IgD-negative memory B cell (primary cell): ENCODE data around the gene MRPS16. TPM values are rescaled to one million over a fixed set of nuclear protein-coding genes. Genes with fewer than 3 reads are reported as not detected.
A peak's percentile ranks its signal among the peaks of the same experiment; 100 is the strongest.

Experiments used
- H3K27ac Mint-ChIP-seq, 3 donors: one replicate each; pipeline ENCODE4 v1.8.0; 2020 to 2022; ENCODE audit warnings: mild to moderate bottlenecking in 3 of 3, mixed read lengths in 3 of 3, moderate library complexity in 1 of 3
- H3K27me3 Mint-ChIP-seq: one replicate; pipeline ENCODE4 v1.8.0; 2021; ENCODE audit warnings: mixed read lengths
- H3K36me3 Mint-ChIP-seq: one replicate; pipeline ENCODE4 v1.8.0; 2020; ENCODE audit warnings: mild to moderate bottlenecking, mixed read lengths
- H3K4me1 Mint-ChIP-seq, 3 donors: one replicate each; pipeline ENCODE4 v1.8.0; 2020 to 2022; ENCODE audit warnings: mixed read lengths in 3 of 3, mild to moderate bottlenecking in 1 of 3
- H3K4me3 Mint-ChIP-seq, 4 donors: one replicate each; pipeline ENCODE4 v1.8.0; 2020 to 2022; ENCODE audit warnings: mild to moderate bottlenecking in 4 of 4, mixed read lengths in 4 of 4, moderate library complexity in 3 of 4
- H3K9me3 Mint-ChIP-seq, 3 donors: one replicate each; pipeline ENCODE4 v1.8.0; 2020 to 2021; ENCODE audit warnings: mixed read lengths in 3 of 3, mild to moderate bottlenecking in 1 of 3
- polyA plus RNA-seq: library from polyadenylated mRNA; unstranded; fragments of 300-500 nt; fragmentation: Illumina TruSeq; gene quantifications from one replicate; pipeline ENCODE4 v1.2.3, GENCODE V29; 2021

The MRPS16 gene
- polyA plus RNA-seq, 1 donor from 2014 or later: 119 TPM

DNA sequence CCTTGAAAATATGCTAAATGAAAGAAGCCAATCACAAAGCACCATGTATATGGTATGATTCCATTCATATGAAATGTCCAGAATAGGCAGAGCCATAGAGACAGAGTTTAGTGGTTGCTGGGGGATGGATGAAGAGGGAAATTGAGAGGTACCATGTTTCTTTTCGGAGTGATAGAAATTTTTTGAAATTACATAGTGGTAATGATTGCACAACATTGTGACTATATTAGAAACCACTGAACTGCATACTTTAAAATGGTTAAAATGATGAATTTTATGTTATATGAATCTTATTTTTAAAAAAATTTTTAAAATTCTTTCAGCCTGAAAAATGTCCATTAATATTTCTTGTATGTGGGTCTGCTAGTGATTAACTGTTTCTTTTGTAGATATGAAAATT, 31.5 kb downstream of the MRPS16 start:
- H3K36me3 Mint-ChIP-seq: peaks cover 19% of the 10 kb centered on the region
- H3K4me1 Mint-ChIP-seq: no peaks in the 10 kb centered on the region
- no peak overlapping the region for H3K27ac Mint-ChIP-seq
- no peaks in the 10 kb centered on the region for H3K9me3 Mint-ChIP-seq
- H3K4me3 Mint-ChIP-seq: no peak overlapping the region
- no peaks in the 10 kb centered on the region for H3K27me3 Mint-ChIP-seq

DNA sequence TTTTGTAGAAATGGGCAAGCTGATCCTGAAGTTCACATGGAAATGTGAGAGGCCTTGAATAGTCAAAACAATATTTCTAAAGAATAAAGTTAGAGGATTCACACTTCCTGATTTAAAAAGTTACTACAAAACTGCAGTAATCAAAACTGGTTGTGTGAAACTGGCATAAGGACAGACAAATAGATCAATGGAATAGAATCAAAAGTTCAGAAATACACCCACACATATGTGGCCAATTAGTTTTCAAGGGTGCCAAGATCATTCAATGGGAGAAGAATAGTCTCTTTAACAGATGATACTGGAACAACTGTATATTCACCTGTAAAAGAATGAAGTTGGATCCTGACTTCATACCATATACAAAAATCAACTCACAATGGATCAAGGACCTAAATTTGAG, 33.1 kb downstream of the MRPS16 start:
- Mint-ChIP-seq H3K27ac (peak overlapping the region in 1 of 3 donors; percentile 60), H3K36me3 (peaks cover 26% of the 10 kb centered on the region), H3K27me3 (no peaks in the 10 kb centered on the region), H3K4me3 (no peak overlapping the region), H3K4me1 (peaks cover 0 to 3% (median 0%) of the 10 kb centered on the region in 3 donors), H3K9me3 (no peaks in the 10 kb centered on the region)

DNA sequence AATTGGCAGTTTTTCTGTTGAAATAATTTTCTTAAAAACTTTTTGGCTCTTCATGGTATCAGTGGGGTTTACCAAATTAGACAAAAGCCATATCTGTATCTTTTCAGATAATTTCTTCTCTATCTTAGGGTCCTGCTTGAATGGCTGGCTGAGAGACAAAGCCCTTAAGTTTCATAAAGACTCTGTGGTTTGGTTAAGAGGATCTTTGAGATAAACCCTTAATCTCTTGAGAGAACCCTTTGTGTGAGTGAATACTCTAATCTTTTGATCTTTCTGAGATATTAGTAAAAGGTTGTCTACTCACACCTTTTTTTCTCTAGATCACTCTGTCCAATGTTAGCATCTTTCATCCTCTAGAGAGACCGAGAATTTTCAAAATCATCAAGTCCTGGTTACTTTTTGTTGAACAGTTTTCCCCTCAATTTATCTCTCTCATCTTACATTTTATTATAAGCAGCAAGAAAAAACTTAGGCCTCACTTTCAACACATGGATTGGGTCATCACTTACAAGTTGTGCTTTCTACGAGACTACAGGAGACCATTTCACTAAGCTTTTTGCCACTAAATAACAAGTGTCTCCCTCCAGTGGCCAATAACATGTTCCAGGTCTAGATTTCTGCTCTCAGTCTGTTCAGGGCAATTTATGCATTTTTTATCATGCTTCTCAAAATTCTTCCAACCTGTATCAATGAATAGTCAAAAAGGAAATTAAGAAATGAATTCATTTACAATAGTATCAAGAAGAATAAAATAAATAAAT, 33.8 kb downstream of the MRPS16 start:
- peaks cover 29% of the 10 kb centered on the region for H3K36me3 Mint-ChIP-seq
- no peaks in the 10 kb centered on the region for H3K9me3 Mint-ChIP-seq
- H3K4me3 Mint-ChIP-seq: no peak overlapping the region
- H3K27me3 Mint-ChIP-seq: no peaks in the 10 kb centered on the region
- peaks cover 0 to 4% (median 0%) of the 10 kb centered on the region in 3 donors for H3K4me1 Mint-ChIP-seq
- no peak overlapping the region for H3K27ac Mint-ChIP-seq

DNA sequence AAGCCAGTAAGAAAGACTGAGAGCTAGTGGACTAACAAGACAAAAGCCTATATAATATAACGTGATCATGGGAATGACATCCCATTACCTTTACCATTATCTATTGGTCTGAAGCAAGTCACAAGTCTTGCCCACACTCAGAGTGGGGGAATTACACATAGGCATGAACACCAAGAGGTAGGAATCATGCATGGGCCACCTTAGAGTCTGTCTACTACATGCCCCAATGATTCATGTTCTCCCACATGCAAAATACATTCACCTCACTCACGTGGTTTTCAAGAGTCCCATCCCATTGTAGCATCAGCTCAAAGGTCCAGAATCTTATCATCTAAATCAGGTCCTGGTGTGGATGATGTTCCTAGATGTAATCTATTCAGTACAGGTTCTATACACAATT, 34.8 kb downstream of the MRPS16 start:
- H3K4me1 Mint-ChIP-seq: peaks cover 0 to 4% (median 1%) of the 10 kb centered on the region in 3 donors

DNA sequence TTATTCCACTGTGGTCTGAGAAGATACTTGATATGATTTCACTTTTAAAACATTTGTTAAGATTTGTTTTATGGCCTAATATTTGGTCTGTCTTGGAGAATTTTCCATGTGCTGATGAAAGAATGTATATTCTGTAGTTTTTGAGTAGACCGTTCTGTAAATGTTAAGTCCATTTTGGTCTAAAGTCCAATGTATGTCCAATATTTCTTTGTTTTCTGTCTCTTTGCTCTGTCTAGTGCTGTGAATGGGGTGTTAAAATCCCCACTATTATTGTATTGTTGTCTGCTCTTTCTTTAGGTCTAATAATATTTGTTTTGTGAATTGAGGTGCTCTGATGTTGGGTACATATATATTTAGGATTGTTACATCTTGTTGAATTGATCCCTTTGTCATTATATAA, 36.7 kb downstream of the MRPS16 start:
- H3K9me3 Mint-ChIP-seq: peaks cover 0 to 1% (median 0%) of the 10 kb centered on the region in 3 donors
- peaks cover 40% of the 10 kb centered on the region for H3K36me3 Mint-ChIP-seq

More for the DNA sequence above, 34.8 kb downstream of the MRPS16 start:
- H3K9me3 Mint-ChIP-seq: peaks cover 0 to 1% (median 0%) of the 10 kb centered on the region in 3 donors
- H3K27me3 Mint-ChIP-seq: no peaks in the 10 kb centered on the region
- peaks cover 33% of the 10 kb centered on the region for H3K36me3 Mint-ChIP-seq
- H3K4me3 Mint-ChIP-seq: no peak overlapping the region
- no peak overlapping the region for H3K27ac Mint-ChIP-seq

DNA sequence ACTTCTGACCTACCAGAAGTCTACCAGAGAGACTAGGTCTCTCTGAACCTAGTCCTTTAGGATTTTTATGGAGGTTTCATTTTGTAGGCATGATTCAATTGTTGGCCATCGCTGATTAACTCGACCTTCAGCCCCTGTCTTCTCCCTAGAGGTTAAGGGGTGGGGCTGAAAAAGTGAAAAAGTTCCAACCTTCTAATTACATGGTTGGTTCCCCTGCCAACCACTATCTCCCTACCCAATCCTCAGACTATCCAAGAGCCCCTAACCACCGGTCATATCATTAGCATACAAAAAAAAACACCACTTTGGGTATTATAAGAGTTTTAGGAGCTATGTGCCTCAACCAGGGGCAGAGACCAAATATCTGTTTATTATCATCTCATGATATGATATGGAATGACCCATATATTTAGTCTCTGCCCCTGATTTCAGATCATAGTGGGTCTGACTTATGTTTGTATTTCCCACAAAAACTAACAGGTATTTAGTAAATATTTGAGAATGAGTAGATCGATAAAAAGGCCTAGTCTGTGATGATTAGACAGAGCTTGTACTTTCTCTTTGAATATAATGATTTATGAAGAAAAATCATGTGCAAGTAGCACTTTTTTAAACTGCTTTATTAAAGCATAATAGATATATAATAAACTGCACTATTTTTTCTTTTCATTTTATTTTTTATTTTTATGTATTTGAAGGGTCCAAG, 41.2 kb downstream of the MRPS16 start:
- no peak overlapping the region for H3K27ac Mint-ChIP-seq
- peaks cover 25% of the 10 kb centered on the region for H3K36me3 Mint-ChIP-seq
- H3K9me3 Mint-ChIP-seq: peaks cover 0 to 1% (median 0%) of the 10 kb centered on the region in 3 donors
- no peak overlapping the region for H3K4me3 Mint-ChIP-seq
- H3K4me1 Mint-ChIP-seq: peaks cover 0 to 4% (median 2%) of the 10 kb centered on the region in 3 donors
- no peaks in the 10 kb centered on the region for H3K27me3 Mint-ChIP-seq

More for the DNA sequence above, 36.7 kb downstream of the MRPS16 start:
- Mint-ChIP-seq H3K4me1 (peaks cover 0 to 4% (median 2%) of the 10 kb centered on the region in 3 donors), H3K27ac (no peak overlapping the region), H3K4me3 (peak overlapping the region in 1 of 4 donors; percentile 42), H3K27me3 (no peaks in the 10 kb centered on the region)

DNA sequence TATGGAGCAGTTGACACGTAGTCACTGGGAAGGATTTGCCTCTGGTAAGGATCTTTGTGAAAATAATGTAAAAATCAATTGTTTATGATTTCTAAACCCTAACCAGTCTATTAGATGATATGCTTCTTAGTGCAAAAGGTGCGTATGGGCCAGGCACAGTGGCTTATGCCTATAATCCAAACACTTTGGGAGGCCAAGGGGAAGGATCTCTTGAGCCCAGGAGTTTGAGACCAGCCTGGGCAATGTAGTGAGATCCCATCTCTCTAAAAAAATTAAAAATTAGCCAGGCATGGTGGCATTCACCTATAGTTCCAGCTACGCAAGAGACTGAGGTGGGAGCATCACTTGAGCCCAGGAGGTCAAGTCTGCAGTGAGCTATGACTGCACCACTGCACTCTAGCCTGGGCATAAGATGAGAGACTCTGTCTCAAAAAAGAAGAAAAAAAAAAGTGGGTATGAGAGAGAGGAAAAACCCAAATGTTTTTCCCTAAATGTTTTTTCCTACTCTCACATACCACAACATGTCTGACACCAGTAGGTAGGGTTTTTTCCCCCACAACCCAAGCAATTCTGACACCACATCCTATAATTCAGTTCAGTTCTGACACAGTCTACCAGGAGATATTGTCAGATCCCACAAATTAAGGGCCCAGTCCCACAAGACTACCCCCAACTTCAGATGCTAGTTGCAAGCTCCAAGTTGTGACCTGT, 41.9 kb downstream of the MRPS16 start:
- Mint-ChIP-seq H3K27ac (no peak overlapping the region), H3K36me3 (peaks cover 19% of the 10 kb centered on the region), H3K27me3 (no peaks in the 10 kb centered on the region), H3K4me3 (peak overlapping the region in 1 of 4 donors; percentile 27), H3K9me3 (peaks cover 0 to 6% (median 1%) of the 10 kb centered on the region in 3 donors), H3K4me1 (peaks cover 0 to 4% (median 2%) of the 10 kb centered on the region in 3 donors)

DNA sequence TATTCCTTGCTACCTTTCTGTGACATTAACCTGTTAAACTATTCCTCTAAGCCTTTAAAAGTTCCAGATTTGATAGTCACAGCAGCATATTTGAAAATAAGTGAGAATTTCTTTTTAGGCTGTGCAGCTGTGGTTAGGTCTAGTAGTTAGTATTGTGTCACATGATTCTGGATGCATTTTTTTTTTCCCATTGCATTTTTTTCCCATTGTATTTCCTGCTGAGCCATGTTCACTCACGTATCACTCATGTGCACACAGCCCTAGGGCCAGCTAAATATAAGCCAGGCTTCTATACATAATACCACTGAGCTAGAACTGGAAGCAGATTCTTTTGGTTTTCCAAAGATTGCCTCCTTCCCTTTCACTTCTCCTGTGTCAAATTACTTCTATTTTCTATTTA, 42.7 kb downstream of the MRPS16 start:
- Mint-ChIP-seq H3K36me3 (peaks cover 22% of the 10 kb centered on the region), H3K27me3 (no peaks in the 10 kb centered on the region), H3K27ac (no peak overlapping the region), H3K4me1 (peaks cover 0 to 4% (median 2%) of the 10 kb centered on the region in 3 donors), H3K4me3 (no peak overlapping the region), H3K9me3 (peaks cover 0 to 6% (median 1%) of the 10 kb centered on the region in 3 donors)

DNA sequence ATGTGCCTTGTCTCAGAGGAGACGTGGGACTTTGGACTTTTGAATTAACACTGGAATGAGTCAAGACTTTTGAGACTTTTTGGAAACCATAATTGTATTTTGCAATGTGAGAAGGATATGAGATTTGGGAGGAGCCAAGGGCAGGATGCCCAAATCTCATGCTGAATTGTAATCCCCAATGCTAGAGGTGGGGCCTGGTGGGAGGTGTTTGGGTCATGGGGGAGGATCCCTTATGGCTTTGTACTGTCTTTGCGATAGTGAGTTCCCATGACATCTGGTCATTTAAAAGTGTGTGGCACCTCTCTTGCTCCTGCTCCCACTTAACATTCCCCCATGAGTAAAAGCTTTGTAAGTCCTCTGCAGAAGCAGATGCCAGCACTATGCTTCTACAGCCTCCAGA, 44.6 kb downstream of the MRPS16 start:
- Mint-ChIP-seq H3K4me3 (no peak overlapping the region), H3K9me3 (peaks cover 0 to 6% (median 1%) of the 10 kb centered on the region in 3 donors), H3K27me3 (no peaks in the 10 kb centered on the region), H3K36me3 (peaks cover 13% of the 10 kb centered on the region), H3K4me1 (peaks cover 0 to 2% (median 0%) of the 10 kb centered on the region in 3 donors), H3K27ac (no peak overlapping the region)

DNA sequence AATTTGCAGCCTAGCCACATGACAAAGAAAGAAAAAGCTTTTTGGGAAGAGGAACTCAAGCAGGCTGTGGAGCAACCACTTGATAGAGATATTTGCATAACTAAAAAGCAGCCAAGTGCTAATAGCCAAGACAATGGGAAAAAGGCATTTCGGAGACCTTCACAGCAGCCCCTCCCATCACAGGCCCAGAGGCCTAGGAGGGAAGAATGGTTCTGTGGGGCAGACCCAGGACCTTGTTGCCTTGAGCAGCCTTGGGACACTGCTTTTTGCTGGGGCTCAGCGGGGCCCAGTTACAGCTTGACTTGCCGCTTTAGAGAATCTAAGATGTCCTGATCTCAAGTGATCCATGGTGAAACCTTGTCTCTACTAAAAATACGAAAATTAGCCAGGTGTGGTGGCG, 46.1 kb downstream of the MRPS16 start:
- Mint-ChIP-seq H3K36me3 (peaks cover 9% of the 10 kb centered on the region), H3K27ac (peak overlapping the region in 1 of 3 donors; percentile 69), H3K4me1 (no peaks in the 10 kb centered on the region), H3K9me3 (peaks cover 0 to 6% (median 0%) of the 10 kb centered on the region in 3 donors), H3K27me3 (no peaks in the 10 kb centered on the region), H3K4me3 (no peak overlapping the region)

DNA sequence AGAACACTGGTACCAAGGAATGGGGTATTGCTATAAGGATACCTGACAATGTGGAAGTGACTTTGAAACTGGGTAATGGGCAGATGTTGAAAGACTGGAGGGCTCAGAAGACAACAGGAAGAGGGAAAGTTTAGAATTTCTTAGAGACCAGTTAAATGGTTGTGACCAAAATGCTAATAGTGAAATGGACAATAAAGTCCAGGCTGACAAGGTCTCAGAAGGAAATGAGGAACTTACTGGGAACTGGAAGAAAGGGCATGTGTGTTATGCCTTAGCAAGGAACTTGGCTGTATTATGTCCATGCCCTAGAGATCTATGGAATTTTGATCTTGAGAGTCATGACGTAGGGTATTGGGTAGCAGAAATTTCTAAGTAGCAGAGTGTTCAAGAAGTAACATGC, 46.6 kb downstream of the MRPS16 start:
- H3K4me3 Mint-ChIP-seq: no peak overlapping the region
- peaks cover 0 to 6% (median 0%) of the 10 kb centered on the region in 3 donors for H3K9me3 Mint-ChIP-seq
- no peaks in the 10 kb centered on the region for H3K27me3 Mint-ChIP-seq
- no peaks in the 10 kb centered on the region for H3K4me1 Mint-ChIP-seq
- peak overlapping the region in 2 of 3 donors; percentile 8 to 69 for H3K27ac Mint-ChIP-seq
- peaks cover 12% of the 10 kb centered on the region for H3K36me3 Mint-ChIP-seq

DNA sequence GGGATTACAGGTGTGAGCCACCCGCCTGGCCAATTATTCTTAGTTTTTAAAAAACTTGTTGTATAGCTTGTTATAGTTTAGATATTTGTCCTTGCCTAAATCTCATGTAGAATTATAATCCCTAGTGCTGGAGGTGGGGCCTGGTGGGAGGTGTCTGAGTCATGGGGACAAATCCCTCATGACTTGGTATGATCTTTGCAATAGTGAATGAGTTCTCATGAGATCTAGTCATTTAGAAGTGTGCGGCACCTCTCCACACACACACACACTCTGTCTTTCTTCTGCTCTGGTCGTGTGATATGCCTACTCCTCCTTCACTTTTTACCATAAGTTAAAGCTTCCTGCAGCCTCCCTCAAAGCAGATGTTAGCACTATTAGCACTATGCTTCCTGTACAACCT, 47.4 kb downstream of the MRPS16 start:
- peaks cover 9% of the 10 kb centered on the region for H3K36me3 Mint-ChIP-seq
- H3K4me3 Mint-ChIP-seq: no peak overlapping the region
- H3K27ac Mint-ChIP-seq: no peak overlapping the region
- H3K9me3 Mint-ChIP-seq: peaks cover 0 to 6% (median 0%) of the 10 kb centered on the region in 3 donors
- no peaks in the 10 kb centered on the region for H3K4me1 Mint-ChIP-seq
- no peaks in the 10 kb centered on the region for H3K27me3 Mint-ChIP-seq
